Glomerular endothelial cell (primary cell): ENCODE results near the gene GPR61. TPM values are rescaled to one million over a fixed set of nuclear protein-coding genes. Genes with fewer than 3 reads are reported as not detected.

ENCODE experiments used
- DNase-seq: peaks from one replicate; pipeline ENCODE4 v3.0.0-alpha.2; 2011; ENCODE audit warnings: low read depth, low spot score; ENCODE audit errors: extremely low read depth
- total RNA-seq: library from RNA; depleted of rRNA; stranded (reverse); fragments of >200 nt; gene quantifications from 2 replicates; pipeline ENCODE4 v1.2.3, GENCODE V29; 2015

The GPR61 gene, protein sequence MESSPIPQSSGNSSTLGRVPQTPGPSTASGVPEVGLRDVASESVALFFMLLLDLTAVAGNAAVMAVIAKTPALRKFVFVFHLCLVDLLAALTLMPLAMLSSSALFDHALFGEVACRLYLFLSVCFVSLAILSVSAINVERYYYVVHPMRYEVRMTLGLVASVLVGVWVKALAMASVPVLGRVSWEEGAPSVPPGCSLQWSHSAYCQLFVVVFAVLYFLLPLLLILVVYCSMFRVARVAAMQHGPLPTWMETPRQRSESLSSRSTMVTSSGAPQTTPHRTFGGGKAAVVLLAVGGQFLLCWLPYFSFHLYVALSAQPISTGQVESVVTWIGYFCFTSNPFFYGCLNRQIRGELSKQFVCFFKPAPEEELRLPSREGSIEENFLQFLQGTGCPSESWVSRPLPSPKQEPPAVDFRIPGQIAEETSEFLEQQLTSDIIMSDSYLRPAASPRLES
- total RNA-seq = not detected in 2 replicates

DNA sequence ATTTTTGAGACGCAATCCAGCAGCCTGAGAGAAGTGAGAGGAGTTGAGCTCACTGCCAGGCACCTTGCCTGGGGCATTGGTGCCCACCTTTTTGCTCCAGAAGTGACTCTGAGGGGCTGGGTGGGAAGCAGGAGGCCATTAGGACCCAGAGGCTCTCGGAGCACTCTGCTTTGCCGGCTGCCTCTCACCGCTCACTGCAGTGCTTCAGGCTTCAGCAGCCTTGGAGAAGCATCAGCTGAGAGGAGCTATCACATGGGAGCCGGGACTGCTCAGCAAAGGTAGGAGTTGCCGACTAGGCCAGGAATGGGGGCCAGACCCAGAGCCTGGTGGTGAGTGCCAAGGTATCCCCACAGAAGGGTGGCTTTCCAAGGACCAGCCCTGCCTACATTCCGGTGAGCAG, at the start of gene GPR61:
TSS of gene GPR61 (plus strand) at position 197 of the 400 bp plus-strand sequence. CDS start 3,151 bp downstream, outside the sequence.
- DNase-seq = no peak

DNA sequence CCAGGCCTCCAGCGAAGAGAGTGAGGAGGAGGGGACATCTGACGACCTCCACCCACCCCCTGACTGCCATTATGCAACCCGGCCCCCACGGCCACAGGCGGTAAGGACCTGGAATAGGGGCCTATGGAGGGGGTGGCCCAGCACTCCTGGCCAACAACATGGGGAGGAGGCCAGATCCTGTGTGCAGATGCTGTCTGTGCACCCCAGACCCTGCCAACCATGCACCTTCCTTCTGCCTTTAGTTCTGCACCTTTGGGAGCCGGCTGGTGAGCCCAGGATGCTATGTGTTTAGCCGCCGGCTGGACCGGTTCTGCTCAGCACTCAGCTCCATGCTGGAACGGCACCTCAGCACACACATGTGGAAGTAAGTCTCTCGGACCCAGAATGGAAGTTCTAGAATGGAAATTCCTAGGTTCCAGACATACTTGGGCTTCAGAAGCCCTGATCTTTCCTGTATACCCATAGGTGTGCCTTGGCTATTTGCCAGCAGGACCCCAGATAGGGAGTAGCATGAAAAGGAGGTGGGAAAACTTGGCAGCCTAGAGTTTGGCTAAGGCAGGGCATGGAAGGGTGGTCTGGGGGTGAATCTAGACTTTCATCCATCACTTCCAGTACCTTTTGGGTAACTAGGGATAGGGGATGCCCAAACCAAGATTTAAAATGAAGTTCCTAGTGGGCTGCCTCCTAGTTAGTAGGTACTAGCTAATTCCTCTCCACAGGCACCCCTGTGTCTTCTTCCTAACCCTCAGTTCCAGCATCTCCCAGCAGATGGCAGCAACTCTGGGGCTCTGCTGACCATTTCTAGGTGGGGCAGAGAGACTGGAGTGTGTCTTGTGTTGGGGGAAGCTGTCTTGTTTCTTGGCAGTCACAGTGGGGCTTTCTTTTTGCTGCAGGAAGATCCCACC, 49.4 kb upstream of the GPR61 start:
- no peak for DNase-seq

DNA sequence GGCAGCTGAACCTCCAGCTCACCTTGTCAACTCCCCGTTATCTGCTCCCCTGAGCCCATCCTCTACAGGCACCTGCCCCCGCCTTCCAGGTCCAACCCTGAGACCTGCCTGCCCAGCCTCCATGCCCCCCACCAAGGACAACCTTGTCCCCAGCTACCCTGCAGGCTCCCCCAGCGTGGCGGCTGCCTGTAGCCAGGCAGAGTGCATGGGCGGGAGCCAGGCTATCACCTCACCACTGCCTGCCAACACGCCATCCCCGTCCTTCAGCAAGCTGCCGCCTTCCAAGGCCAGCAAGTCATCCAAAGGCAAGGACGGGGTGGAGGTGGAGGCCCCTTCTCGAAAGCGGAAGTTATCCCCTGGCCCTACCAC, 48.8 kb upstream of the GPR61 start:
- DNase-seq = no peak

DNA sequence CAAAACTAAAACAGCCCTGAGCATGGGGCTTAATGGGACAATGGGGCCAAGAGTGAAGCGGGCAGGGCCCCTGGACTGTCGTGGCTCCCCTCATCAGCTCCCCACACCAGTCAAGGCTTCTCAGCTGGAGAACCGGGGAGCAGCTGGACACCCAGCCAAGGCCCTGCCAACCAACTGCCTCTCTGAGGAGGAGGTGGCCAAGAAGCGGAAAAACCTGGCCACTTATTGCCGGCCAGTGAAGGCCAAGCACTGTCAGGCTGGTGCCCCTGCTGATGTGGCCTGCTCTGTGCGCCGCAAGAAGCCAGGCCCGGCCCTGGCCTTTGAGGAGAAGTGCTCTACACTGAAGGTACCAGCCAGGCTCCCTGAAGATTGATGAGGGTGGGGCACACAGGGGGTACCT, 48.3 kb upstream of the GPR61 start:
- no peak for DNase-seq

DNA sequence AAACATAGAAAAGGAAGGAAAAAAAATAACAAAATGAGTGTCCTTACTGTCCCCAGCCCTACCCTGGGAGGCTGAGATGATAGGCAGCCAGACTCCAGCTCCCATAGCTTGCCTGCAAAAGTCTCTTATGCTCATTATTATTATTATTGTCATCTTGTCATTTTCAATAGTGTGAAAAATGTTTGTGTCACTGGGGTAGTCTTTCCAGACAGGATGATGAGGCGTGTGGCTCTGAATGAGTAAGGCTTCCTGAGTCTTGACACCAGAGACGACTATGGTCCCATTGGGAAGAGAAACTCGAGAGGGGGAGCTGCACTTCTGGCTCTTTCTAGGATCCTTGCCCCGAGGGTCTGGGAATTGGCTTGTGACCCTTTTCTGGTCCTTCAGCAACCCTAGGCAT, 46.9 kb upstream of the GPR61 start:
- no peak for DNase-seq

DNA sequence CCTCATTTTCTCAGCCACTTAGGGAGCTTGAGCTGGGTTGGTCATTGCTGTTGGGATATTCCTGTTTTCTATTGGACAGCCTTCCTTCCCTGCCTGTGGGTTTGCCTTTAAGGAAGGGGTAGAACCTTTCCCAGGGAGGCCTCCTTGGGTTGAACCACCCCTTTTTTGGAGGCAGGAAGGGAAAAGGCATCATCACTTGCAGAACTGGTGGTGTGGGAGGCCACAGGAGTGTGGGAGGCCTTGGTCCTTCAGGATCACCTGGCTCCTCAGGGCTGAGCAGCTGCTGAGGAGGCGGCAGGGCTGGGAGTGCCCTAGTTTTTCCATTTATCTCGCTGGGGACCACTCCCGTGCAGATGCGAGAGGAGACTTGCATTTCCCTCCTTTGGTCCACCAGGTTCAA, 46.4 kb upstream of the GPR61 start:
- DNase-seq = no peak

DNA sequence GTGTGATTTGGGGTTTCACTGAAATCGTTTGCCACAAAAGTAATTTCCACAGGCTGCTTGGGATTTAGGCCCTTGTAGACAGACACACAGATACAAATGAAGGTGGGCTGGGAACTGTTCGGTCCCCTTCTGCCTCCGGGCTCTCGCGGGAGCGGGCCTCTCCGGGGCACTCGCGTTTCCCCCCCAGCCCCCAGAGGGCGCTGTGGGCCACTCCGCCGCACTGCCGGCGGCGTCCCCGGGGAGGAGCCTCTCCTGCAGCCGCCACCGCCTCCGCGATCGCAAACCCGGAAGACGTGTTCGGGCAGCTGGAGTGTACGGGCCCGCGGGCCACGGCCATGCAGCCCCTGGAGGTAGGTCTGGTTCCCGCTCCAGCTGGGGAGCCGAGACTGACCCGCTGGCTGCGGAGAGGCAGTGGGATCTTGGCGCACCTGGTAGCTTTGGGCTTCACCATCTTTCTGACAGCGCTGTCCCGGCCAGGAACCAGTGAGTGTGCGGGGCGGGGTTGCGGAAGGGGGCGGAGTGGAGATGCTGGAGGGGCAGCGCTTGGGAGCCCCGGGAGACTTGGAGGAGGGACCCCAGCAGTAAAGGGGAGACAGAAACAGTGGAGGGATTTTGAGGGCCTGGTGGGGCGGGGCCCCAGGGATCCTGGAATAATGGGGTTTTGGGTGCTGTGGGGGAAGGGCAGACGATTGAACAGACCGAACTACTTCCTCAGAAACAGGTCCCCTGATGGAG, 45.7 kb upstream of the GPR61 start, which contains the start of gene CYB561D1:
TSS of gene CYB561D1 (plus strand) at position 290 of the 735 bp plus-strand sequence. CDS start at position 336, 46 bp downstream.
- no peak for DNase-seq

DNA sequence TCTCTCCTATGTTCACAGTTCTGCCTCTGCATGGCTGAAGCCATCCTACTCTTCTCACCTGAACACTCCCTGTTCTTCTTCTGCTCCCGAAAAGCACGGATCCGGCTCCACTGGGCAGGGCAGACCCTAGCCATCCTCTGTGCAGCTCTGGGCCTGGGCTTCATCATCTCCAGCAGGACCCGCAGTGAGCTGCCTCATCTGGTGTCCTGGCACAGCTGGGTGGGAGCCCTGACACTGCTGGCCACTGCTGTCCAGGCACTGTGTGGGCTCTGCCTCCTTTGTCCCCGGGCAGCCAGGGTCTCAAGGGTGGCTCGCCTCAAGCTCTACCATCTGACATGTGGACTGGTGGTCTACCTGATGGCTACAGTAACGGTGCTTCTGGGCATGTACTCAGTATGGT, 43.9 kb upstream of the GPR61 start:
- no peak for DNase-seq

DNA sequence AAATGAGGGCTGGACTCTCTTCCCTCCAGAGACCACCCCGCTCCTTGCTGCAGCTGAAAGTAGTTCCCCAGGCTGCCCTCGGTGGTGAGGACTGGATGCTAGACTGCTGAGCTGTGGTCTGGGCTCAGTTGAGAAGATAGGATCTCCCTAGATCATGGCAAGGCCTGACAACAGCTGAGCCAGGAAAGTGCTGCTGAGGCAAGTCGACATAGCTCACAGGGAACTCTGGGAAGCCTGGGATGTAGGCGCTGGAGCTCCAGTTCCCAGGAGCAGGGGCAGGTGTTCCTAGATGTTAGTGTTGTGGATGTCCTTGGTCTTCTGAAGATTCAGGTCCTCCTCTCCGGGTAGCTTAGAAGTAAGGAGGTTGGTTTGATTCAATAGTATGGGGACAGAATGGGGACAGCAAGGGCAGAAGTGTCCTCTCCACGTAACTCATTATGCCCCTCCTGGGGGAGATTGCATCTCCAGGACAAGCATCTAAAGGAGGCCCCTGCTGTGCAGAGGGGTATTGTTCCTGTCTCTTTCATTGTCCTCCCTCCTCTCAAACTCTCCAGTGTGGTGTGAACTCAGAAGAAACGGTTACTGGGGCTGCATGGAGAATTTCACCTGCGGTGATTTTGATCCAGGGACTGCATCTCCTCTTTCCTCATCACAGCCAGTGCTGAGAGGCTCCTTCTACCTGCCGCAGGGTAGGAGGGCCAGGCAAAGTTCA, 42.1 kb upstream of the GPR61 start:
- DNase-seq = no peak

DNA sequence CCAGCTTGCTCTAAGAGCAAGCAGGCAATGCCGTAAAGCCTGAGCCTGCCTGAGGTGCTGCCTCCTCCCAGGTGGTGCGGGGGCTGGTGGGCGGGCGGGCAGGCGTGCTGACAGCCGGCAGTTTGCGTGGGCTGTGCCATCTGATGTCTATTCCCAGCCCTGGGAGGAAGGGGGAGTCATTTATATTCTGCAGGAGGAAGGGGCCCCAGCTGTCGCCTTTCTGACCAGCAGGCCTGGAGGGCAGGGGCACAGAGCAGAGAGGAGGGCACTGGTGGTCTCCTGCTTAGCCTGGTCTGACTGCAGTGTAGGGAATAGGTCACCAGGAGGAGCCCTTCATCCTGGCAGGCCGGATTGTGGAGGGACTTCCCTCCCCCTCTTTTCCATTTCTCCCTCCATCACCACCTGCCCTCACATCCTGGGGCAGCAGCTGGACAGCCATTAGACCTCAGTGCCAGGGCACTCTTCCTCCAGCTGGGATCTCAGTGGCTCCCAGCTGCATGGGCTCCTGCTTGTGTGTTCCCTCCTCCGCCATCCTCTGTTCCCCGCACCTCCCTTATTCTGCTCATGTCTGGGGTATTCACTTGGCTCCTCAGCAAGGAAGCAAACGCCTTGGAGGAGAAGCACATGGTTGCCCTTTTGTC, 41.4 kb upstream of the GPR61 start:
- no peak for DNase-seq

DNA sequence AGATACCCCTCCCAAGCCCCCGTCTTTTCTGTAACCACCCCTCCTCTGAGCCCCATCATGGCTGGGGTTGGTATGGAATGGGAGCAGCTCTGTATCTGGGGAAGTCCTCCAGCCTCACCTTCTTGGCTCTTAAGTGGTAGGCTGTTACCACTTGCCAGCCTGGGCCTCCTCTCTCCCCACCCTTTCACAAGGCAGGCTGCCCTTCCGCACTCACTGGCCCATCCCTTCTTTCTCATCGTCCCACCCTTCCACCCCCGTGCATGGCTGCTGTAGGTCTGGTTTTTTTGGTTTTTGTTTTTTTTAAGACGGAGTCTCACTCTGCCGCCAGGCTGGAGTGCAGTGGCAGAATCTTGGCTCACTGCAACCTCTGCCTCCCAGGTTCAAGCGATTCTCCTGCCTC, 40.6 kb upstream of the GPR61 start:
- DNase-seq = no peak

DNA sequence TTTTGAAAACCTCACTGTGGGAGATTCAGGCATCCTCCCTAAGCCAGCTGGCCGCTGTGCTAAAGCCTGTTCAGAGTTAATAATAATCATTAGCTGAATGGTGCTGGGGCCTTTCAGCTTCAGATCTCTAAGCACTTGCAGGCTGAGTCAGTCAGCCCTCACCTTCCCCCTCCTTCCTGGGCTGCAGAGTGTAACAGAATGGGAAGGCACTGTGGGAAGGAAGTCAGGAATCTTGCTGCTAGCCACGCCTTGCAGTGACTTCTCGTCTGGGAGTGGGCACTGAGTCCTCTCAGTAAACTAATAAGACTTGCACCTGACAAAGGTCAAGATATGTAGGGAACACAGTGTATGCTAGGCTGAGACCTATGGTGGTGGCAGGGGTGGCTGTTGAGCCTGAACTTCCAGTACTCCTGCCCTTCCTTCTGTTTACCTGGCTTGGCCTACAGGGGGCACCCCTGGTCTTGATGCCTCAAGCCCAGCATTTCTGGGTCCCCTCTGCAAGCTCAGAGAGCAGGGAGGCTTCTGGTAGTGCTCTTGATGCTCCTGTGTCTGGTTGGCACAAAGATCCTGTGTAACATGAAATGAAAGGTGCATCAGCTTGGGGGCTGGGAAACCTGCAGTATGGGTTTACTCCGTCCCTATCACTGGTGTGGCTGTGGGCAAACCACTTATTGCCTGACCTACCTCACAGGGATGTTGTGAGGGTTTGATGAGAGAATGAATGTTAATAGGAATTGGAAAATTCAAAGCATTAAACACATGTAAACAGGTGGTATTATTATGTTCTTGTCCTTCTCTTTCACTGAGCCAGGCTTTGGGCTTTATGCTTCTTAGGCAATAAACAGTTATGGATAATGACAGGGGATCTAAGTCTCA, 39.8 kb upstream of the GPR61 start:
- no peak for DNase-seq

DNA sequence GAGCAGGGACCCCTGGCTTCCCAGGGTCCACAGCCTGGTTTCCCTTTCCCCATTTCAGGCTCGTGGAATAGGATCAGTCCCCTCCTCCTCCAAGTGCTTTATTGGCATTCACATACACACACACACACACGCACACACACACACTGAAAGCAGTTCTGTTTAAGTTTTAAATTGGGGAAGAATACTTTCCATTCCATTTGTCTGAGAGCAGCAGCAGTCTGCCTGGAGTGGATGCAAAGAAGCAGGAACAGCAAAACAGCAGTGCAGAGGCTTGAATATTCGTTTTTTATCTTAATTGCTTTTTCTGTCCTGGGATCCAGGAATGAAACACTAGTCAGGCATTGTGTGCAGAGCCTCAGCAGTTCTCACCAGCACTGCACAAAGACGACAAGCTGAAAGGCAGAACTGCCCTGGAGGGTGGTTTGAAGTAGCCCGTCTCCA, 38.7 kb upstream of the GPR61 start:
- no peak for DNase-seq

DNA sequence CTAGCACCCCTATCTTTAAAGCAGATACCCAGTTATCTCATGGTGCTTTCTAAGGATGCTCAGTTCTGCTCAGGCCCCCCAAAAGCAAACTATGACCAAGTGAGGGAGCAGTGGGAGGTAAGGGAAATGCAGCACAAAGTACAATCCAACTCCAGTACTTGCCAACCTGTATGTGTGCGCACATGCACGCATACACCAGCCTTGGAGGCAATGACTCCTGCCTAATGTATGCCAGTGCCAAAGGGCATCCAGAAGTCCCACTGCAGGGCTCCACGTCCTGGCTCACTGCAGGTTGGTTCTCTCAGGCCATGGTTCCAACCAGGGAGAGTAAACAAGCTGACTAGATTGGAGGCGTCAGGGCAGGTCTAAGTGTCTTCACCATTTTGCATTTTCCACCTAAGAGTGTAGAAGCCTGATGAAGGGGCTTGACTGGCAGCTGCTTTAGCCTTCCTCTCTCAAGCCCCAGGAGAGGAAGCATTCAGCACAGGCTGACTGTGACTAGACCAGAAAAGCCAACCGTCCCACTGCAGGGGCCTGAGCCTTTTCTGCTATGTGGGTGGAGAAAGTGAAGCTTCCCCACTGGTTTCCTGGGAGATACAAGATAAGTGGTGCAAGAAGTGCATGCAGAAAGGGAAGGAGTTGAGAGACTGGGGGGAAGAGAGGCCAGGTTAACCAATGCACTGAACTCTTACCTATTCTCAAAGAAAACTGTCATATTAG, 37.9 kb upstream of the GPR61 start:
- no peak for DNase-seq

DNA sequence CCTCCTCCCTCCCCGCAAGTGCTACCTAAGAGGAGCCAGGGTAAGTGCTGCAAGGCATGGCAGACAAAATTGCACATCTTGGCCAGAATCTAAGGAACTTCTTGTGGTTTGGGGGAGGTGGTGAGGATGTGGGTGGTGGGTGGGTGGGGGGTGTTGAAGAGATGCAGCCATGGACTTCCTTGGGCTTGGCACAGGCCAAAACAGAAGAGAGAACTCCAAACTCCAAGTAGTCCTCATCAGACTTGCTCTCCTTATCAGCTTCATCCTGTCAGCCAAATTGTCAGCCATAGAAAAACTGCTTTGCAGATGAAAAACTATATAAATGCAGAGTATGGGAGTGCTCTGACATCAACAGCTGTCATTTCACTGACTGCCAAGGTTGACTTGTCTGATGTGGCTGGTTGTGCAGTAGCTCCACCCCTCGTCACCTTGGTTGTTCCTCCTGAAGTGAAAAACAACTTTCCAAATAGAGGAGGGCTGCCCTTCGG, 37.3 kb upstream of the GPR61 start:
- DNase-seq = no peak

DNA sequence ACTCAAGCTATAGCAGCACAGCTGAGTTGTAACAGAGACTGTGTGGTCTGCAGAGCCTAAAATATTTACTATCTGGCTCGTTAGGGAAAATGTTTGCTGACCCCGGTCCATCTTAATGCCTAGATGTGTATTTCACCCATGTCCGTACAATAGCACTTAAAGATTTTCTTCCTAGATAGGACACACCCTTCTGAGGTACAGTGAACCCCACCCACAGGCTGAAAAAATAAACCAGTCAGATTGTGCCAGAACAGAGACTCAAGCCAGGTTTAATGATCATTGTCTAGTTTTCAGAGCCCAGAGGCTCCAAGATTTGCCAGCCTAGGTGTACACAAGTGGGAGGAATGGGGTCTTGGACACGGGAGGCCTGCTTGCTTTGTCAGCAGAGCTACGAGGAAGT, 35.7 kb upstream of the GPR61 start:
- no peak for DNase-seq

DNA sequence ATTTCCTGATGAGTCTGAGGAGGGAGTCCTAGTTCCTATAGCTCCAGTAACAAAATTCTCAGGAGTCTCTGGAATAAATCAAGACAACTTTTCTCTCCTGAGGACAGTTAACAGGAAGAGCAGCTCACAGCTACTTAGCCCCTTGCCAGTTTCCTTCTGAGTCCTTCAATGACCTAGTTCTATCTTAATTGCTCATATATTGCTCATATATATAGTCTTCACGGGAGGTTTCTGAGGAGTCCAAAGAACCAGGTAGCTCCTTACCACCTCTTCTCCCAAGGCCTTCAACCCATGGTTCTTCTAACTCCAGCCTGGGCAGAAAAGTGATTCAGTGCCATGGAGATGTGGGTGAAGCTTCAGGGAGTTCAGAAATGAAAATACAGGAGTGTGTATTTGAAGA, 34.7 kb upstream of the GPR61 start:
- DNase-seq = no peak
